ENCODE data around the gene OPN4. TPM values are rescaled to one million over a fixed set of nuclear protein-coding genes. Genes with fewer than 3 reads are reported as not detected.

OPN4 gene
- polyA plus RNA-seq, 2 of the 4 experiments (the other 2 are of a cell fraction), result not detected

GRCh38 chr10:86663576-86664339, 9.4 kb downstream of the OPN4 start:
- no peak overlapping the region for H3K4me3 ChIP-seq
- POLR2A ChIA-PET, result interaction anchor here (1.0 kb wide), 1 partner anchor 9 kb away, joined by 3 read pairs; the partner anchor contains the start of gene OPN4
- DNase-seq (ENCODE audit: low read depth in 1 of 2, low spot score in 1 of 2) (no peak), FAIRE-seq (no peak), ATAC-seq (no peak)
- CTCF ChIA-PET, result interaction anchor here (1.2 kb wide), 1 partner anchor 9 kb away, joined by 3 read pairs; the partner anchor contains the start of gene OPN4
- TF ChIP-seq FOXS1 (CRISPR knock-in tag; IDR thresholded peaks at IDR 0.05) (no peak), EHMT2 (IDR thresholded peaks at IDR 0.05; ENCODE audit: low read depth) (no peak), KDM1A (IDR thresholded peaks at IDR 0.05; ENCODE audit: low read depth) (no peak), CEBPB (IDR thresholded peaks at IDR 0.05) (no peak), FOSL2 (IDR thresholded peaks at IDR 0.05) (no peak), FOSL2 (CRISPR knock-in tag; IDR thresholded peaks at IDR 0.05) (no peak)
- TF ChIP-seq, protein P1, sequence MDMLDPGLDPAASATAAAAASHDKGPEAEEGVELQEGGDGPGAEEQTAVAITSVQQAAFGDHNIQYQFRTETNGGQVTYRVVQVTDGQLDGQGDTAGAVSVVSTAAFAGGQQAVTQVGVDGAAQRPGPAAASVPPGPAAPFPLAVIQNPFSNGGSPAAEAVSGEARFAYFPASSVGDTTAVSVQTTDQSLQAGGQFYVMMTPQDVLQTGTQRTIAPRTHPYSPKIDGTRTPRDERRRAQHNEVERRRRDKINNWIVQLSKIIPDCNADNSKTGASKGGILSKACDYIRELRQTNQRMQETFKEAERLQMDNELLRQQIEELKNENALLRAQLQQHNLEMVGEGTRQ (IDR thresholded peaks at IDR 0.05), result peak; percentile 44
- 72% methylated on average over 10 of the region's 10 CpGs for WGBS (ENCODE audit: missing lambda C conversion rate)
- H3K4me1 ChIP-seq, result 0 out of 3 replicates have a peak, but pooled peaks cover 3% of the 10 kb centered on the region
- no peaks in the 10 kb centered on the region for H3K9me3 ChIP-seq
- no peak overlapping the region for H3K27ac ChIP-seq
- H3K4me2 ChIP-seq, result no peak overlapping the region

- POLR2A ChIA-PET, result no interaction called here
- H3K4me1 ChIP-seq, result 0 out of 3 replicates have a peak, but pooled peaks cover 3% of the 10 kb centered on the region
- WGBS (ENCODE audit: missing lambda C conversion rate), result 75% methylated on average over 12 of the region's 13 CpGs
- no peak overlapping the region; a peak in 1 of 6 replicates for H3K27ac ChIP-seq
- no peak for DNase-seq (ENCODE audit: low read depth in 1 of 2, low spot score in 1 of 2)
- ATAC-seq, result no peak; a peak in 1 of 6 replicates
- no peaks in the 10 kb centered on the region for H3K9me3 ChIP-seq
- FAIRE-seq, result no peak
- H3K4me2 ChIP-seq, result no peak overlapping the region
- no peak overlapping the region for H3K4me3 ChIP-seq
- CTCF ChIA-PET, result interaction anchor here (0.9 kb wide), 1 partner anchor 20 kb away, joined by 3 read pairs; no protein-coding TSS in a partner anchor
- TF ChIP-seq HOXB5 (CRISPR knock-in tag; IDR thresholded peaks at IDR 0.05) (no peak), MAFK (IDR thresholded peaks at IDR 0.05; ENCODE audit: partially characterized antibody) (no peak), TFCP2L1 (CRISPR knock-in tag; IDR thresholded peaks at IDR 0.05) (no peak), EP300 (IDR thresholded peaks at IDR 0.05) (no peak), GATA3 (IDR thresholded peaks at IDR 0.05; ENCODE audit: borderline replicate concordance) (no peak), KDM1A (IDR thresholded peaks at IDR 0.05; ENCODE audit: low read depth) (no peak), NFE2L2 (conservative IDR thresholded peaks at IDR 0.05; ENCODE audit: low read length) (no peak), PBX3 (IDR thresholded peaks at IDR 0.05) (no peak), EHMT2 (IDR thresholded peaks at IDR 0.05; ENCODE audit: low read depth) (no peak), HDAC2 (IDR thresholded peaks at IDR 0.05) (no peak), HEYL (CRISPR knock-in tag; IDR thresholded peaks at IDR 0.05) (no peak), ZNF302 (CRISPR knock-in tag; IDR thresholded peaks at IDR 0.05) (no peak), BCL3 (IDR thresholded peaks at IDR 0.05) (no peak), JUNB (IDR thresholded peaks at IDR 0.05) (no peak), CBX8 (IDR thresholded peaks at IDR 0.05) (no peak)
- TF ChIP-seq, protein P2, sequence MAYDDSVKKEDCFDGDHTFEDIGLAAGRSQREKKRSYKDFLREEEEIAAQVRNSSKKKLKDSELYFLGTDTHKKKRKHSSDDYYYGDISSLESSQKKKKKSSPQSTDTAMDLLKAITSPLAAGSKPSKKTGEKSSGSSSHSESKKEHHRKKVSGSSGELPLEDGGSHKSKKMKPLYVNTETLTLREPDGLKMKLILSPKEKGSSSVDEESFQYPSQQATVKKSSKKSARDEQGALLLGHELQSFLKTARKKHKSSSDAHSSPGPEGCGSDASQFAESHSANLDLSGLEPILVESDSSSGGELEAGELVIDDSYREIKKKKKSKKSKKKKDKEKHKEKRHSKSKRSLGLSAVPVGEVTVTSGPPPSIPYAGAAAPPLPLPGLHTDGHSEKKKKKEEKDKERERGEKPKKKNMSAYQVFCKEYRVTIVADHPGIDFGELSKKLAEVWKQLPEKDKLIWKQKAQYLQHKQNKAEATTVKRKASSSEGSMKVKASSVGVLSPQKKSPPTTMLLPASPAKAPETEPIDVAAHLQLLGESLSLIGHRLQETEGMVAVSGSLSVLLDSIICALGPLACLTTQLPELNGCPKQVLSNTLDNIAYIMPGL (CRISPR knock-in tag; IDR thresholded peaks at IDR 0.05; ENCODE audit: borderline replicate concordance), result no peak
Measured at GRCh38 chr10:86664341-86665217, 10.2 kb downstream of the OPN4 start.

Measured in A549 (cell line).